Stimulated activated CD4-positive, alpha-beta T cell treated with anti-CD3 and anti-CD28 coated beads, TNF-alpha, amount 100 ng/mL, for 24 hours (primary cell): Measurements from ENCODE around the gene GPBAR1.
"Not testable (repeated sequence)": the region's sequence is repeated elsewhere in the genome, so short reads cannot be mapped to it uniquely, and the experiment has no call there.

ENCODE experiments used
- DNase-seq, 3 experiments: peaks; one replicate each; pipeline ENCODE4 v3.0.0-alpha.2; 2020; ENCODE audit warnings: low read depth in 3 of 3

The GPBAR1 gene

GRCh38 chr2:218267259-218267658, 6.4 kb downstream of the GPBAR1 start:
- DNase-seq, result no peak

- DNase-seq, result peak; percentile 100
Measured at GRCh38 chr2:218269900-218270720, 9.3 kb downstream of the GPBAR1 start, which contains the start of the genes AAMP and PNKD. AAMP (minus strand) TSS chr2:218270137; CDS start chr2:218270086, 51 bp downstream. PNKD (plus strand) TSS chr2:218270519; CDS start chr2:218270536, 17 bp downstream.

GRCh38 chr2:218270721-218271486, 10.1 kb downstream of the GPBAR1 start:
- no peak for DNase-seq

- no peak for DNase-seq
Measured at GRCh38 chr2:218271487-218271797, 10.6 kb downstream of the GPBAR1 start.

GRCh38 chr2:218271865-218272530, 11.2 kb downstream of the GPBAR1 start:
- DNase-seq, result no peak

GRCh38 chr2:218272531-218273212, 11.9 kb downstream of the GPBAR1 start:
- peak; percentile 49 to 72 (median 62) for DNase-seq

- DNase-seq, result not testable (repeated sequence)
Measured at GRCh38 chr2:218273214-218273907, 12.5 kb downstream of the GPBAR1 start.

- no peak for DNase-seq
Measured at GRCh38 chr2:218273908-218274249, 13.1 kb downstream of the GPBAR1 start.

GRCh38 chr2:218274586-218274985, 13.8 kb downstream of the GPBAR1 start:
- DNase-seq, result no peak

GRCh38 chr2:218275371-218276072, 14.7 kb downstream of the GPBAR1 start:
- no peak for DNase-seq

- no peak for DNase-seq
Measured at GRCh38 chr2:218276986-218277755, 16.4 kb downstream of the GPBAR1 start.

- DNase-seq, result no peak
Measured at GRCh38 chr2:218277921-218278320, 17.1 kb downstream of the GPBAR1 start.

GRCh38 chr2:218278531-218279360, 17.9 kb downstream of the GPBAR1 start:
- DNase-seq, result no peak

GRCh38 chr2:218280260-218280870, 19.6 kb downstream of the GPBAR1 start:
- no peak for DNase-seq

GRCh38 chr2:218281449-218281848, 20.6 kb downstream of the GPBAR1 start:
- DNase-seq, result no peak

- no peak for DNase-seq
Measured at GRCh38 chr2:218282173-218282991, 21.6 kb downstream of the GPBAR1 start.

GRCh38 chr2:218284106-218284811, 23.4 kb downstream of the GPBAR1 start:
- peak; percentile 34 to 63 (median 47) for DNase-seq
